ENCODE measurements around the gene SSR2. TPM values are rescaled to one million over a fixed set of nuclear protein-coding genes. Genes with fewer than 3 reads are reported as not detected.

The SSR2 gene
- 270 and 291 TPM in 2 replicates for total RNA-seq (2014; rRNA removed; shearing (Covaris generic))
- 130 and 136 TPM in 2 replicates for polyA plus RNA-seq (2016; fragmentation: Nextera tagmentation; extraction: Ambion mirVana)
- long read RNA-seq, transcript SSR2-201 (6 exons, 1,116 nt): major isoform, 173 of 201 reads
- long read RNA-seq, transcript SSR2-209 (5 exons, 1,040 nt): minor isoform, 6 of 201 reads
- long read RNA-seq, partial matches to known transcripts: 15 of 201 reads
- long read RNA-seq, other reads (novel, unspliced or antisense): 6 of 201 reads

- Histone ChIP-seq H3K79me2 (replicated peaks; ENCODE audit: insufficient read depth) (peaks cover 28% of the 10 kb centered on the region), H2AFZ (peak within 1 kb of the TSS; percentile 61; the same call in 1 of the 2 replicates), H3F3A (replicated peaks; ENCODE audit: low read depth) (peaks cover 13% of the 10 kb centered on the region; the same call in 1 of the 2 replicates), H3K4me3 (peak within 1 kb of the TSS; percentile 90), H3K4me1 (ENCODE audit: insufficient read depth) (peaks cover 5% of the 10 kb centered on the region; the same call in 1 of the 2 replicates), H3K36me3 (ENCODE audit: insufficient read depth) (peaks cover 32% of the 10 kb centered on the region), H3K27me3 (ENCODE audit: insufficient read depth) (no peaks in the 10 kb centered on the region), H4K20me1 (replicated peaks; ENCODE audit: insufficient read depth) (peaks cover 17% of the 10 kb centered on the region), H3K27ac (ENCODE audit: low read depth) (no peak within 1 kb of the TSS), H3K9me2 (ENCODE audit: insufficient read depth) (no peaks in the 10 kb centered on the region), H3K4me2 (peak within 1 kb of the TSS; percentile 94)
- peak; percentile 98 for DNase-seq (ENCODE audit: low spot score)
- H3K4me1 Mint-ChIP-seq: peaks cover 11% of the 10 kb centered on the region
- peaks cover 41% of the 10 kb centered on the region for H3K36me3 Mint-ChIP-seq (ENCODE audit: low read depth)
- ATAC-seq: peak; percentile 98
- H3K27me3 Mint-ChIP-seq (ENCODE audit: insufficient read depth, low read depth, poor library complexity): peaks cover 10% of the 10 kb centered on the region
- peak within 1 kb of the TSS; percentile 81 for H3K27ac Mint-ChIP-seq
- H3K4me3 Mint-ChIP-seq: peak within 1 kb of the TSS; percentile 88
- H3K9me3 Mint-ChIP-seq: no peaks in the 10 kb centered on the region
- TF ChIP-seq POLR2AphosphoS5 (IDR thresholded peaks at IDR 0.05; ENCODE audit: low read depth) (peak; percentile 97), EZH2phosphoT487 (IDR thresholded peaks at IDR 0.05; ENCODE audit: unreplicated experiment) (no peak), ZNF462 (CRISPR knock-in tag; IDR thresholded peaks at IDR 0.05) (no peak), JUNB (IDR thresholded peaks at IDR 0.05; ENCODE audit: unreplicated experiment) (no peak), ETS1 (IDR thresholded peaks at IDR 0.05) (peak; percentile 97), CREB1 (CRISPR knock-in tag; IDR thresholded peaks at IDR 0.05; ENCODE audit: low read depth) (peak; percentile 66), ZNF114 (CRISPR knock-in tag; IDR thresholded peaks at IDR 0.05) (no peak), EZH2 (IDR thresholded peaks at IDR 0.05; ENCODE audit: low read depth, unreplicated experiment) (no peak), CTCF (conservative IDR thresholded peaks at IDR 0.05; ENCODE audit: low read depth in 2 of 2) (no peak), ZNF331 (CRISPR knock-in tag; IDR thresholded peaks at IDR 0.05; ENCODE audit: low read depth) (no peak)
Measured at GRCh38 chr1:156020293-156021092, at the start of gene SSR2. SSR2 (minus strand) TSS chr1:156020951; CDS start chr1:156020167, 784 bp downstream.
